Keratinocyte (primary cell): ENCODE results near the gene GRK3.

ENCODE experiments used
- EZH2 ChIP-seq: IDR thresholded peaks from one replicate; pipeline ENCODE4 v1.6.1; 2012; ENCODE audit warnings: inconsistent platforms, mild to moderate bottlenecking, low read length, moderate library complexity
- TF ChIP-seq, protein P1 (sequence below), 3 experiments: IDR thresholded peaks in 1 of 3; conservative IDR thresholded peaks in 1 of 3; optimal IDR thresholded peaks in 1 of 3; 2 replicates in 2 of 3; 3 replicates in 1 of 3; pipeline versions ENCODE3 to v1.5.1; 2011; ENCODE audit warnings: low read length in 3 of 3, mild to moderate bottlenecking in 3 of 3, moderate library complexity in 2 of 3, control low read depth in 1 of 3, inconsistent platforms in 1 of 3; ENCODE audit not compliant: insufficient read depth in 2 of 3; ENCODE audit errors: extremely low read depth in 1 of 3

DNA sequence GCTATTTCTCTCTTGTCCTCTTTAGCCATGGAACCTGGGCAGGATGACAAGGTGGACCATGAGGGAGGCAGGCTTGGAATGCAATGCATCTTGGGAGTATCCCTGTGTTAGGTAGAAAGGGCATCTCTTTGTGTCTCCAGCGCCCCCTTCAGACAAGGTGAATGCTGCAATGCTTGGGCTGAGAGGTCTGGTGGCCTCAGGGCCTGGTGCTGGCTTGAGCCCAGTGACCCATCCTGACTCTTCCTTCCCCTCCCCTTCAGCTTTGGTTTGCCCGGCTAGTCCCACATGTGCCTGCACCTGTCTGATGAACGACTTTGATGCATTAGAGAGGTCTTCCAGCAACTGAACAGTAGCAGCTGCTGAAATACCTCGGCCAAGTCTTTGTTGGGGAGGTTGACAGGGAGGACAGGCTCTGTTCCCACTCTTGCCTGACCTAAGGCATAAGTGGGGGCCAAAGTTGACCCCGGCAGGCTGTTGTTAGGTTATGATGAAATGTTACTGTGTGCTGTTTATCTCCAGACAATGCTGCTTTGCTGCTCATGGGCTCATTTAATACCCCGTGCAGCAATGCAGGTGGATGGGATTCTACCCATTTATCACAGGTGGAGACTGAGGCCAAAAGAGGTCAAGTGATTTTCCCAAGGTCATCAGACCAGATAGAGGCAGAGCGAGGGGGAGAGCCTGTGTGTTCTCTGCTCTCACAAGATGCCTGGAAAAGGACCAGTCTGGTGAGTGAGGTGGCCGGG lies 200.0 kb downstream of the GRK3 start:
- TF ChIP-seq, protein P1, sequence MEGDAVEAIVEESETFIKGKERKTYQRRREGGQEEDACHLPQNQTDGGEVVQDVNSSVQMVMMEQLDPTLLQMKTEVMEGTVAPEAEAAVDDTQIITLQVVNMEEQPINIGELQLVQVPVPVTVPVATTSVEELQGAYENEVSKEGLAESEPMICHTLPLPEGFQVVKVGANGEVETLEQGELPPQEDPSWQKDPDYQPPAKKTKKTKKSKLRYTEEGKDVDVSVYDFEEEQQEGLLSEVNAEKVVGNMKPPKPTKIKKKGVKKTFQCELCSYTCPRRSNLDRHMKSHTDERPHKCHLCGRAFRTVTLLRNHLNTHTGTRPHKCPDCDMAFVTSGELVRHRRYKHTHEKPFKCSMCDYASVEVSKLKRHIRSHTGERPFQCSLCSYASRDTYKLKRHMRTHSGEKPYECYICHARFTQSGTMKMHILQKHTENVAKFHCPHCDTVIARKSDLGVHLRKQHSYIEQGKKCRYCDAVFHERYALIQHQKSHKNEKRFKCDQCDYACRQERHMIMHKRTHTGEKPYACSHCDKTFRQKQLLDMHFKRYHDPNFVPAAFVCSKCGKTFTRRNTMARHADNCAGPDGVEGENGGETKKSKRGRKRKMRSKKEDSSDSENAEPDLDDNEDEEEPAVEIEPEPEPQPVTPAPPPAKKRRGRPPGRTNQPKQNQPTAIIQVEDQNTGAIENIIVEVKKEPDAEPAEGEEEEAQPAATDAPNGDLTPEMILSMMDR (optimal IDR thresholded peaks at IDR 0.05 in 1 of 3, IDR thresholded peaks at IDR 0.05 in 1 of 3, conservative IDR thresholded peaks at IDR 0.05 in 1 of 3; ENCODE audit: extremely low read depth in 1 of 3, insufficient read depth in 2 of 3, low read length in 3 of 3) = peak in 2 of 3 experiments; percentile 11 to 40
- no peak for TF ChIP-seq EZH2
